GM12801 (cell line): ENCODE results near the gene PDIA5.

Experiments used
- CTCF ChIP-seq: IDR thresholded peaks from one replicate; pipeline ENCODE4 v1.5.1; 2011; ENCODE audit warnings: control low read depth; ENCODE audit not compliant: insufficient read length; ENCODE audit errors: extremely low read depth

PDIA5 gene

GRCh38 chr3:123032057-123032456 is 34.8 kb upstream of the PDIA5 start:
- TF ChIP-seq CTCF = no peak

GRCh38 chr3:123034120-123034519 is 32.7 kb upstream of the PDIA5 start:
- no peak for TF ChIP-seq CTCF

- no peak for TF ChIP-seq CTCF
Observed at GRCh38 chr3:123034996-123035395, 31.8 kb upstream of the PDIA5 start.

- no peak for TF ChIP-seq CTCF
Observed at GRCh38 chr3:123036352-123037014, 30.3 kb upstream of the PDIA5 start.

GRCh38 chr3:123037015-123037375 is 29.8 kb upstream of the PDIA5 start:
- no peak for TF ChIP-seq CTCF

GRCh38 chr3:123038751-123039150 is 28.1 kb upstream of the PDIA5 start:
- no peak for TF ChIP-seq CTCF

GRCh38 chr3:123039178-123039577 is 27.6 kb upstream of the PDIA5 start:
- no peak for TF ChIP-seq CTCF
